Tibial nerve (tissue), 4 donors: Measurements from ENCODE around the gene TMEM217. TPM values are rescaled to one million over a fixed set of nuclear protein-coding genes. Genes with fewer than 3 reads are reported as not detected.
A peak's percentile ranks its signal among the peaks of the same experiment; 100 is the strongest.

Source experiments
- DNase-seq, 2 donors: peaks; one replicate each; pipeline ENCODE4 v3.0.0-alpha.2; 2019; ENCODE audit warnings: low spot score in 2 of 2
- H3K27ac ChIP-seq, 4 donors: fragments of 200-600 bp; sonication (generic) in 3 of 4; one replicate each; pipeline ENCODE4 v1.5.1; 2017 to 2019; ENCODE audit warnings: mild to moderate bottlenecking in 1 of 4
- H3K27me3 ChIP-seq, 2 donors: fragments of 200-600 bp; sonication (generic) in 1 of 2; one replicate each; pipeline versions ENCODE4 v1.5.1 to v1.6.0; 2017 to 2019
- H3K36me3 ChIP-seq, 3 donors: fragments of 200-600 bp; sonication (generic); one replicate each; pipeline ENCODE4 v1.5.1; 2018 to 2019
- H3K4me1 ChIP-seq, 4 donors: fragments of 200-600 bp; sonication (generic) in 3 of 4; one replicate each; pipeline ENCODE4 v1.5.1; 2017 to 2019
- H3K4me3 ChIP-seq, 4 donors: fragments of 200-600 bp; sonication (generic) in 3 of 4; one replicate each; pipeline ENCODE4 v1.5.1; 2017 to 2019; ENCODE audit warnings: mild to moderate bottlenecking in 1 of 4, moderate library complexity in 1 of 4
- H3K9me3 ChIP-seq, 4 donors: fragments of 200-600 bp; sonication (generic) in 3 of 4; one replicate each; pipeline ENCODE4 v1.5.1; 2017 to 2019
- CTCF ChIP-seq, 5 experiments: fragments of 200-600 bp in 3 of 5; fragments of 450-650 bp in 2 of 5; sonication (generic) in 3 of 5; IDR thresholded peaks; one replicate each; pipeline ENCODE4 v1.5.1; 2016 to 2019; ENCODE audit warnings: antibody characterized with exemption in 5 of 5, mild to moderate bottlenecking in 3 of 5, moderate library complexity in 2 of 5
- EP300 ChIP-seq, 2 donors: sonication (generic); formaldehyde crosslinking; IDR thresholded peaks; one replicate each; pipeline ENCODE4 v1.6.1; 2017; ENCODE audit warnings: antibody characterized with exemption in 2 of 2, mild to moderate bottlenecking in 1 of 2
- POLR2A ChIP-seq, 2 donors: fragments of 450-650 bp; IDR thresholded peaks; one replicate each; pipeline ENCODE4 v1.6.1; 2017; ENCODE audit warnings: antibody characterized with exemption in 2 of 2, mild to moderate bottlenecking in 2 of 2, moderate library complexity in 2 of 2
- WGBS, 2 donors: methylation state at CpG; one replicate each; pipeline ENCODE4 v1.1.5; 2018; 5-methylcytosine and 5-hydroxymethylcytosine counted together
- total RNA-seq, 4 donors: library from RNA; depleted of rRNA; stranded (reverse); fragments of >200 nt; gene quantifications; one replicate each; pipeline ENCODE4 v1.1.0, GENCODE V29; 2016

The TMEM217 gene
- total RNA-seq, 4 donors from 2014 or later, result 0.39 to 1.2 TPM; not detected in 2

- no peaks in the 10 kb centered on the region for H3K27me3 ChIP-seq
- no peak for TF ChIP-seq POLR2A (IDR thresholded peaks at IDR 0.05)
- TF ChIP-seq EP300 (IDR thresholded peaks at IDR 0.05), result no peak
- TF ChIP-seq CTCF (IDR thresholded peaks at IDR 0.05), result no peak
- H3K27ac ChIP-seq, result no peak overlapping the region
- 60 to 68% methylated on average over 4 of the region's 4 CpGs for WGBS, 2 donors
- H3K4me3 ChIP-seq, result no peak overlapping the region
- DNase-seq, result no peak
- H3K4me1 ChIP-seq, result no peaks in the 10 kb centered on the region
- H3K36me3 ChIP-seq, result no peaks in the 10 kb centered on the region
- H3K9me3 ChIP-seq, result no peaks in the 10 kb centered on the region
Observed at GRCh38 chr6:37251211-37251780, 6.6 kb downstream of the TMEM217 start.

- 22 to 25% methylated on average over 6 of the region's 6 CpGs for WGBS, 2 donors
- H3K4me3 ChIP-seq, result no peak overlapping the region
- DNase-seq, result peak; percentile 69 to 91
- no peaks in the 10 kb centered on the region for H3K27me3 ChIP-seq
- no peaks in the 10 kb centered on the region for H3K9me3 ChIP-seq
- H3K4me1 ChIP-seq, result peaks cover 0 to 43% (median 17%) of the 10 kb centered on the region in 4 donors
- H3K27ac ChIP-seq, result peak overlapping the region; percentile 45 to 82 (median 67)
- TF ChIP-seq POLR2A (IDR thresholded peaks at IDR 0.05) (no peak), EP300 (IDR thresholded peaks at IDR 0.05) (peak; percentile 81 to 98), CTCF (IDR thresholded peaks at IDR 0.05) (no peak)
- no peaks in the 10 kb centered on the region for H3K36me3 ChIP-seq
Observed at GRCh38 chr6:37244430-37245310, 13.3 kb downstream of the TMEM217 start.

- peaks cover 0 to 51% (median 17%) of the 10 kb centered on the region in 4 donors for H3K4me1 ChIP-seq
- no peaks in the 10 kb centered on the region for H3K36me3 ChIP-seq
- H3K27me3 ChIP-seq, result no peaks in the 10 kb centered on the region
- WGBS, 2 donors, result 52 to 60% methylated on average over 3 of the region's 3 CpGs
- TF ChIP-seq CTCF (IDR thresholded peaks at IDR 0.05) (no peak), EP300 (IDR thresholded peaks at IDR 0.05) (no peak), POLR2A (IDR thresholded peaks at IDR 0.05) (no peak)
- no peak overlapping the region for H3K4me3 ChIP-seq
- no peaks in the 10 kb centered on the region for H3K9me3 ChIP-seq
- peak overlapping the region in 3 of 4 donors; percentile 54 to 82 (median 74) for H3K27ac ChIP-seq
- no peak for DNase-seq
Observed at GRCh38 chr6:37243816-37244370, 14.1 kb downstream of the TMEM217 start.

GRCh38 chr6:37243131-37243815 lies 14.7 kb downstream of the TMEM217 start:
- 88% methylated on average over 8 of the region's 8 CpGs for WGBS, 2 donors
- no peaks in the 10 kb centered on the region for H3K27me3 ChIP-seq
- no peak overlapping the region for H3K4me3 ChIP-seq
- H3K9me3 ChIP-seq, result no peaks in the 10 kb centered on the region
- TF ChIP-seq POLR2A (IDR thresholded peaks at IDR 0.05) (no peak), CTCF (IDR thresholded peaks at IDR 0.05) (no peak), EP300 (IDR thresholded peaks at IDR 0.05) (no peak)
- DNase-seq, result no peak
- no peaks in the 10 kb centered on the region for H3K36me3 ChIP-seq
- H3K27ac ChIP-seq, result peak overlapping the region; percentile 40 to 82 (median 68)
- peaks cover 0 to 52% (median 17%) of the 10 kb centered on the region in 4 donors for H3K4me1 ChIP-seq
